Pancreas (tissue), 10 donors: ENCODE measurements around the gene FBN2. TPM values are rescaled to one million over a fixed set of nuclear protein-coding genes. Genes with fewer than 3 reads are reported as not detected.

Source experiments
- ATAC-seq, 4 donors: fragments of 200-7000 bp; cut with Tn5 transposase; one replicate each; pipeline versions ENCODE4 v1.8.0 to v1.9.1; 2020; ENCODE audit warnings: mild to moderate bottlenecking in 4 of 4, moderate library complexity in 4 of 4
- DNase-seq, 6 donors: peaks; one replicate each; pipeline ENCODE4 v3.0.0-alpha.2; 2020
- FAIRE-seq: peaks from 2 replicates; lab custom pipeline; 2012; peaks lifted over from hg19 to GRCh38; lab: Jason Lieb, UNC
- H3K27ac ChIP-seq, 4 donors: fragments of 200-600 bp; sonication (generic); 1 replicate in 3 of 4; 2 replicates in 1 of 4; pipeline versions ENCODE4 v1.5.0 to v1.8.0; 2020
- H3K27me3 ChIP-seq, 4 donors: fragments of 200-600 bp; one replicate each; pipeline ENCODE4 v1.8.0; 2021
- H3K36me3 ChIP-seq, 3 donors: fragments of 200-600 bp; sonication (generic) in 1 of 3; one replicate each; pipeline versions ENCODE4 v1.5.0 to v1.8.0; 2020 to 2021
- H3K4me1 ChIP-seq, 3 donors: fragments of 200-600 bp; one replicate each; pipeline ENCODE4 v1.8.0; 2021
- H3K4me3 ChIP-seq, 4 donors: fragments of 200-600 bp; sonication (generic) in 2 of 4; one replicate each; pipeline versions ENCODE4 v1.5.0 to v1.8.0; 2020 to 2021
- H3K9me3 ChIP-seq, 4 donors: fragments of 200-600 bp; one replicate each; pipeline ENCODE4 v1.8.0; 2021
- CTCF ChIP-seq, 4 donors: fragments of 200-600 bp; sonication (generic) in 3 of 4; IDR thresholded peaks; one replicate each; pipeline versions ENCODE4 v1.5.0 to v1.8.0; 2021; ENCODE audit warnings: antibody characterized with exemption in 4 of 4
- WGBS, 2 donors: extraction: QIAGEN DNeasy Blood & Tissue Kit; methylation state at CpG; one replicate each; pipeline ENCODE4 v1.1.7; 2013; 5-methylcytosine and 5-hydroxymethylcytosine counted together
- intact Hi-C, 3 donors: fragments of 100-400 bp; cut with DNase I; formaldehyde crosslinking; loops; one replicate each; pipeline versions ENCODE4 v1.11.1 to v1.14.2; 2022
- polyA plus RNA-seq, 2 donors: library from polyadenylated mRNA; stranded (reverse); fragments of 200-250 nt; gene quantifications; one replicate each; pipeline ENCODE4 v1.2.3, GENCODE V29; 2013
- total RNA-seq, 6 donors: library from RNA; stranded (reverse); fragmentation: NEBNext Ultra II Directional in 4 of 6; extraction: Animal tissue kit (Norgen Biotek cat#: 25700) in 4 of 6; gene quantifications; one replicate each; pipeline versions ENCODE4 v1.2.1 to v1.2.4, GENCODE V29; 2021 to 2023
- donor health status: healthy with polysubstance abuse.
- donor health status: DM: no; HTN: no; CAD: no; lungs with moderate emphysema.
- donor health status: DM: no; HTN: no; CAD: no.
- donor health status: control.
- donor health status: control.
- donor health status: Bipolar disorder and iron deficiency.
- donor health status: DM: yes; HTN: yes; CAD: no.
- donor health status: DM: no; HTN: no; CAD: no.
- donor health status: DM: no; HTN: no; CAD: no.
- donor health status: DM: yes; HTN: yes; CAD: no.

FBN2 gene
- total and polyA plus RNA-seq, 8 donors, result 0.04 to 0.78 (median 0.18) TPM; not detected in 3

- Histone ChIP-seq H3K36me3 (no peaks in the 10 kb centered on the region), H3K27me3 (no peaks in the 10 kb centered on the region), H3K9me3 (no peaks in the 10 kb centered on the region), H3K4me1 (no peaks in the 10 kb centered on the region), H3K4me3 (no peak overlapping the region), H3K27ac (no peak overlapping the region)
- 81 to 91% methylated on average over 1 of the region's 1 CpG for WGBS, 2 donors
- FAIRE-seq, result no peak
- no peak for ATAC-seq
- DNase-seq, result no peak
- intact Hi-C loops, result no loop called here
- TF ChIP-seq CTCF (IDR thresholded peaks at IDR 0.05), result no peak
Measured at GRCh38 chr5:128378632-128379031, 159.4 kb downstream of the FBN2 start.

DNA sequence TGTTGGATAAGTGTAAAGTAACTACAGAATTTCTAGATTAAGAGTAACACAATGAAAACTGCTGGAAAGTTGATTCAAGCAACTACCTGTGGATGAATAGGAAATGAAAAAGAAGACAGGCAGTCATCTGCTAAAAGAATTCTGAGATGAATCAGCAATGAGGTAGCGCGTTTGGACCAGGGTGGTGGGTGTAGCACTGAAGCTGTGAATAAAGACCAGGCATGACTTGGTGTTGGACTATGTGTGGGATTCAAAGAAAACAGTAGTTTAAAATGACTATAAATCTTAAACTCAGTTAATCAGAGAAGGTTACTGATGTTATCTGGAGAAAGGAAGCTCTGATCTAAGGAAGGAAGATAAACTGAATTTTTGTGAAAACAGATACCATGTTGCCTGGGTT is 159.8 kb downstream of the FBN2 start:
- no peak for DNase-seq
- ATAC-seq, result no peak
- WGBS, 2 donors, result 96 to 100% methylated on average over 2 of the region's 2 CpGs
- Histone ChIP-seq H3K27ac (no peak overlapping the region), H3K27me3 (no peaks in the 10 kb centered on the region), H3K36me3 (no peaks in the 10 kb centered on the region), H3K4me1 (no peaks in the 10 kb centered on the region), H3K4me3 (no peak overlapping the region), H3K9me3 (no peaks in the 10 kb centered on the region)
- FAIRE-seq, result no peak
- intact Hi-C loops, result no loop called here
- no peak for TF ChIP-seq CTCF (IDR thresholded peaks at IDR 0.05)

GRCh38 chr5:128376577-128376976 is 161.5 kb downstream of the FBN2 start:
- TF ChIP-seq CTCF (IDR thresholded peaks at IDR 0.05), result no peak
- Histone ChIP-seq H3K27me3 (no peaks in the 10 kb centered on the region), H3K27ac (no peak overlapping the region), H3K4me1 (no peaks in the 10 kb centered on the region), H3K36me3 (no peaks in the 10 kb centered on the region), H3K4me3 (no peak overlapping the region), H3K9me3 (no peaks in the 10 kb centered on the region)
- intact Hi-C loops, result no loop called here
- 41 to 45% methylated on average over 1 of the region's 1 CpG for WGBS, 2 donors
- DNase-seq (no peak), ATAC-seq (no peak), FAIRE-seq (no peak)

DNA sequence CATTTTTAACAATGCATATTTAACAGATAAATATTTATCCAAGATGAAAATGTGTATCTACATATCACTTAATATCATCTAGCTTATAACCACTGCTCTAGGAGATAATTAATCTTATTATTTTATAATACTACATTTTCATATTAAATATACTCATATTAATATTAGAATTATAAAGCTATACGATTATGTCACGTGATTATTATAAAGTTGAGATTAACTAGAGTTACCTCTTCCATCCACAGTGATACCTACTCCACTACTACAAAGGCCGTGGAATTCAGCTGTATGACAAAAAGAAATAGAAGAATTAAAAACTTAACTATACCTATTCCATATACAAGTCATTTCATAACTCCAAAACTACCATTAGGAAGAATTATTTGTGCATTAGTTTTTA is 171.9 kb downstream of the FBN2 start:
- no peaks in the 10 kb centered on the region for H3K4me1 ChIP-seq
- FAIRE-seq, result no peak
- no peak overlapping the region for H3K27ac ChIP-seq
- no peaks in the 10 kb centered on the region for H3K9me3 ChIP-seq
- intact Hi-C loops, result no loop called here
- ATAC-seq, result no peak
- H3K36me3 ChIP-seq, result no peaks in the 10 kb centered on the region
- H3K4me3 ChIP-seq, result no peak overlapping the region
- DNase-seq, result no peak
- TF ChIP-seq CTCF (IDR thresholded peaks at IDR 0.05), result no peak
- peaks cover 0 to 3% (median 0%) of the 10 kb centered on the region in 4 donors for H3K27me3 ChIP-seq
- WGBS, 2 donors, result 75 to 88% methylated on average over 3 of the region's 3 CpGs

GRCh38 chr5:128362370-128362769 is 175.7 kb downstream of the FBN2 start:
- DNase-seq, result no peak
- no peak for TF ChIP-seq CTCF (IDR thresholded peaks at IDR 0.05)
- Histone ChIP-seq H3K27me3 (no peaks in the 10 kb centered on the region), H3K27ac (no peak overlapping the region), H3K36me3 (no peaks in the 10 kb centered on the region), H3K9me3 (no peaks in the 10 kb centered on the region), H3K4me1 (peaks cover 0 to 11% (median 6%) of the 10 kb centered on the region in 3 donors), H3K4me3 (no peak overlapping the region)
- no peak for FAIRE-seq
- 70 to 75% methylated on average over 4 of the region's 4 CpGs for WGBS, 2 donors
- no peak for ATAC-seq
- intact Hi-C loops, result no loop called here
